Hepatic stellate cell (primary cell): ENCODE data around the gene ZNF536.

Source experiments
- DNase-seq: peaks from one replicate; pipeline ENCODE4 v3.0.0; 2011; ENCODE audit warnings: low spot score

ZNF536 gene

GRCh38 chr19:30563691-30564090 is 191.5 kb downstream of the ZNF536 start:
- DNase-seq: no peak

- no peak for DNase-seq
Observed at GRCh38 chr19:30564551-30565011, 192.4 kb downstream of the ZNF536 start.

- no peak for DNase-seq
Observed at GRCh38 chr19:30565636-30566035, 193.5 kb downstream of the ZNF536 start.

- no peak for DNase-seq
Observed at GRCh38 chr19:30566681-30567420, 194.7 kb downstream of the ZNF536 start.

GRCh38 chr19:30567536-30568232 is 195.5 kb downstream of the ZNF536 start:
- DNase-seq: no peak

GRCh38 chr19:30570194-30570593 is 198.0 kb downstream of the ZNF536 start:
- no peak for DNase-seq

- DNase-seq: no peak
Observed at GRCh38 chr19:30577551-30578105, 205.4 kb downstream of the ZNF536 start.

- no peak for DNase-seq
Observed at GRCh38 chr19:30579419-30579818, 207.2 kb downstream of the ZNF536 start.

- DNase-seq: no peak
Observed at GRCh38 chr19:30580673-30581072, 208.5 kb downstream of the ZNF536 start.

- DNase-seq: no peak
Observed at GRCh38 chr19:30584090-30584489, 211.9 kb downstream of the ZNF536 start.

- DNase-seq: no peak
Observed at GRCh38 chr19:30587869-30588268, 215.7 kb downstream of the ZNF536 start.

- DNase-seq: no peak
Observed at GRCh38 chr19:30590596-30591229, 218.5 kb downstream of the ZNF536 start.

- no peak for DNase-seq
Observed at GRCh38 chr19:30593356-30593755, 221.2 kb downstream of the ZNF536 start.

- DNase-seq: no peak
Observed at GRCh38 chr19:30593975-30594745, 222.0 kb downstream of the ZNF536 start.

- DNase-seq: no peak
Observed at GRCh38 chr19:30596268-30596667, 224.1 kb downstream of the ZNF536 start.

GRCh38 chr19:30596813-30597399 is 224.7 kb downstream of the ZNF536 start:
- DNase-seq: no peak

GRCh38 chr19:30598688-30599087 is 226.5 kb downstream of the ZNF536 start:
- DNase-seq: no peak

- DNase-seq: no peak
Observed at GRCh38 chr19:30602661-30603350, 230.6 kb downstream of the ZNF536 start.

GRCh38 chr19:30604657-30605056 is 232.5 kb downstream of the ZNF536 start:
- DNase-seq: no peak

GRCh38 chr19:30605333-30605732 is 233.1 kb downstream of the ZNF536 start:
- no peak for DNase-seq
